Fibroblast of lung (primary cell): ENCODE measurements around the gene OR5K4. TPM values are rescaled to one million over a fixed set of nuclear protein-coding genes. Genes with fewer than 3 reads are reported as not detected.

Experiments used
- DNase-seq, 2 donors: peaks; one replicate each; pipeline versions ENCODE4 v3.0.0 to v3.0.0-alpha.2; 2010; ENCODE audit warnings: low read depth in 2 of 2
- H2AFZ ChIP-seq: 2 replicates; pipeline ENCODE4 v1.5.1; 2012; ENCODE audit warnings: low read length, control low read depth, inconsistent platforms
- H3K27ac ChIP-seq: 2 replicates; pipeline ENCODE4 v1.5.1; 2011; ENCODE audit warnings: low read length, control low read depth; ENCODE audit not compliant: insufficient read depth
- H3K27me3 ChIP-seq: 2 replicates; pipeline ENCODE4 v1.5.1; 2011; ENCODE audit warnings: mild to moderate bottlenecking, low read length; ENCODE audit not compliant: control insufficient read depth, insufficient read depth
- H3K36me3 ChIP-seq: 2 replicates; pipeline ENCODE4 v1.5.1; 2011; ENCODE audit warnings: low read length; ENCODE audit not compliant: control insufficient read depth, insufficient read depth
- H3K4me1 ChIP-seq: 2 replicates; pipeline ENCODE4 v1.5.1; 2011; ENCODE audit warnings: low read length; ENCODE audit not compliant: control insufficient read depth, insufficient read depth; ENCODE audit errors: extremely low read depth
- H3K4me2 ChIP-seq: 2 replicates; pipeline ENCODE4 v1.5.1; 2011; ENCODE audit warnings: low read length, control low read depth; ENCODE audit not compliant: insufficient read depth; ENCODE audit errors: extremely low read depth
- H3K4me3 ChIP-seq, 4 experiments: fragments of 200-600 bp in 1 of 4; sonication (generic) in 1 of 4; replicated peaks in 1 of 4; 2 replicates each; pipeline ENCODE4 v1.5.1; 2011 to 2016; ENCODE audit warnings: low read length in 4 of 4, low read depth in 3 of 4, mild to moderate bottlenecking in 3 of 4, control low read depth in 2 of 4, inconsistent platforms in 1 of 4, mixed read lengths in 1 of 4; ENCODE audit not compliant: insufficient read depth in 1 of 4; ENCODE audit errors: control extremely low read depth in 1 of 4
- H3K79me2 ChIP-seq: 2 replicates; pipeline ENCODE4 v1.5.1; 2012; ENCODE audit warnings: mild to moderate bottlenecking, low read length, inconsistent platforms; ENCODE audit not compliant: control insufficient read depth, insufficient read depth
- H3K9ac ChIP-seq: 2 replicates; pipeline ENCODE4 v1.5.1; 2011; ENCODE audit warnings: mild to moderate bottlenecking, low read length, control low read depth; ENCODE audit not compliant: insufficient read depth
- H3K9me3 ChIP-seq: 2 replicates; pipeline ENCODE4 v1.5.1; 2012; ENCODE audit warnings: low read depth, low read length; ENCODE audit not compliant: control insufficient read depth, insufficient read depth
- H4K20me1 ChIP-seq: 2 replicates; pipeline ENCODE4 v1.5.1; 2011; ENCODE audit warnings: low read length; ENCODE audit not compliant: control insufficient read depth, insufficient read depth; ENCODE audit errors: extremely low read depth
- CTCF ChIP-seq, 2 donors: IDR thresholded peaks in 1 of 2; conservative IDR thresholded peaks in 1 of 2; 1 replicate in 1 of 2; 2 replicates in 1 of 2; pipeline ENCODE4 v1.5.1; 2011 to 2012; ENCODE audit warnings: low read length in 2 of 2, control low read depth in 1 of 2, inconsistent platforms in 1 of 2, low read depth in 1 of 2, mild to moderate bottlenecking in 1 of 2
- EZH2 ChIP-seq: IDR thresholded peaks from 2 replicates; pipeline ENCODE4 v1.5.1; 2012; ENCODE audit warnings: low read length, control low read depth, mild to moderate bottlenecking; ENCODE audit errors: missing control alignments
- polyA plus RNA-seq, 2 donors: library from polyadenylated mRNA; depleted of rRNA in 1 of 2; stranded (reverse) in 1 of 2; unstranded in 1 of 2; fragments of >200 nt; gene quantifications; 2 replicates each; pipeline ENCODE4 v1.2.1, GENCODE V29; 2011 to 2012; ENCODE audit warnings: missing spikeins in 1 of 2
- total RNA-seq: library from RNA; depleted of rRNA; stranded (reverse); fragments of >200 nt; gene quantifications from 2 replicates; pipeline ENCODE4 v1.2.1, GENCODE V29; 2014

The OR5K4 gene
- total and polyA plus RNA-seq, 2 donors (not counting 1 experiment from before 2014, with no cell fraction given), result not detected

- DNase-seq, result no peak
- H4K20me1 ChIP-seq, result no peaks in the 10 kb centered on the region
- H3K9me3 ChIP-seq, result no peaks in the 10 kb centered on the region
- no peak for TF ChIP-seq CTCF (conservative IDR thresholded peaks at IDR 0.05 in 1 of 2, IDR thresholded peaks at IDR 0.05 in 1 of 2; ENCODE audit: low read depth in 1 of 2, low read length in 2 of 2)
- TF ChIP-seq EZH2, result no peak
- H2AFZ ChIP-seq, result no peak overlapping the region
- H3K4me3 ChIP-seq, result no peak overlapping the region
- no peak overlapping the region for H3K9ac ChIP-seq
- H3K4me2 ChIP-seq, result no peak overlapping the region
- H3K27me3 ChIP-seq, result no peaks in the 10 kb centered on the region
- H3K79me2 ChIP-seq, result no peaks in the 10 kb centered on the region
- no peak overlapping the region for H3K27ac ChIP-seq
- H3K36me3 ChIP-seq, result no peaks in the 10 kb centered on the region
- H3K4me1 ChIP-seq, result no peaks in the 10 kb centered on the region
These were observed 5.6 kb downstream of the OR5K4 start for GRCh38 chr3:98359250-98359649.

GRCh38 chr3:98359993-98360675 lies 6.5 kb downstream of the OR5K4 start:
- Histone ChIP-seq H3K27me3 (no peaks in the 10 kb centered on the region), H3K4me2 (no peak overlapping the region), H3K9ac (no peak overlapping the region), H2AFZ (no peak overlapping the region), H3K79me2 (no peaks in the 10 kb centered on the region), H3K4me3 (no peak overlapping the region), H3K27ac (no peak overlapping the region), H3K9me3 (no peaks in the 10 kb centered on the region), H4K20me1 (no peaks in the 10 kb centered on the region), H3K36me3 (no peaks in the 10 kb centered on the region), H3K4me1 (no peaks in the 10 kb centered on the region)
- TF ChIP-seq EZH2 (no peak), CTCF (conservative IDR thresholded peaks at IDR 0.05 in 1 of 2, IDR thresholded peaks at IDR 0.05 in 1 of 2; ENCODE audit: low read depth in 1 of 2, low read length in 2 of 2) (no peak)
- DNase-seq, result no peak

GRCh38 chr3:98360681-98361080 lies 7.0 kb downstream of the OR5K4 start:
- no peaks in the 10 kb centered on the region for H4K20me1 ChIP-seq
- H3K27me3 ChIP-seq, result no peaks in the 10 kb centered on the region
- H2AFZ ChIP-seq, result no peak overlapping the region
- H3K4me1 ChIP-seq, result no peaks in the 10 kb centered on the region
- no peak overlapping the region for H3K27ac ChIP-seq
- no peak overlapping the region for H3K4me2 ChIP-seq
- no peak for DNase-seq
- H3K36me3 ChIP-seq, result no peaks in the 10 kb centered on the region
- no peaks in the 10 kb centered on the region for H3K79me2 ChIP-seq
- no peak for TF ChIP-seq EZH2
- H3K9ac ChIP-seq, result no peak overlapping the region
- no peaks in the 10 kb centered on the region for H3K9me3 ChIP-seq
- H3K4me3 ChIP-seq, result no peak overlapping the region
